H9 (cell line): ENCODE data around the gene GNAI1. TPM values are rescaled to one million over a fixed set of nuclear protein-coding genes. Genes with fewer than 3 reads are reported as not detected.

Experiments
- DNase-seq: peaks from one replicate; pipeline ENCODE4 v3.0.0-alpha.2; 2017
- H2AFZ ChIP-seq: one replicate; pipeline ENCODE4 v1.6.1; 2013; ENCODE audit warnings: mild to moderate bottlenecking, low read length, control low read depth, moderate library complexity
- H2AK5ac ChIP-seq: 2 replicates; pipeline ENCODE4 v1.6.1; 2013; ENCODE audit warnings: low read length, control low read depth, mixed read lengths; ENCODE audit not compliant: insufficient read length
- H2BK120ac ChIP-seq: one replicate; pipeline ENCODE4 v1.6.1; 2013; ENCODE audit warnings: low read depth, mild to moderate bottlenecking, low read length, control low read depth, inconsistent platforms; ENCODE audit not compliant: poor library complexity, severe bottlenecking
- H2BK12ac ChIP-seq: 2 replicates; pipeline ENCODE4 v1.6.1; 2013; ENCODE audit warnings: low read length, control low read depth, mixed read lengths, low read depth; ENCODE audit not compliant: insufficient read length
- H2BK15ac ChIP-seq: 2 replicates; pipeline ENCODE4 v1.6.1; 2013; ENCODE audit warnings: low read depth, low read length, control low read depth
- H2BK20ac ChIP-seq: one replicate; pipeline ENCODE4 v1.6.1; 2013; ENCODE audit warnings: low read depth, mild to moderate bottlenecking, low read length, control low read depth, inconsistent platforms; ENCODE audit not compliant: poor library complexity, severe bottlenecking
- H2BK5ac ChIP-seq: 2 replicates; pipeline ENCODE4 v1.6.1; 2013; ENCODE audit warnings: low read length, control low read depth, mixed read lengths; ENCODE audit not compliant: insufficient read length
- H3K14ac ChIP-seq: 2 replicates; pipeline ENCODE4 v1.6.1; 2013; ENCODE audit warnings: low read length, control low read depth; ENCODE audit not compliant: insufficient read depth
- H3K18ac ChIP-seq: 2 replicates; pipeline ENCODE4 v1.6.1; 2013; ENCODE audit warnings: low read depth, mild to moderate bottlenecking, mixed read lengths, low read length, control low read depth; ENCODE audit not compliant: insufficient read length
- H3K23ac ChIP-seq: 2 replicates; pipeline ENCODE4 v1.6.1; 2013; ENCODE audit warnings: low read length, control low read depth, mixed read lengths, low read depth; ENCODE audit not compliant: insufficient read length
- H3K23me2 ChIP-seq: 2 replicates; pipeline ENCODE4 v1.6.1; 2013; ENCODE audit warnings: low read depth, mild to moderate bottlenecking, mixed read lengths, low read length, control low read depth; ENCODE audit not compliant: insufficient read length, poor library complexity, severe bottlenecking
- H3K27ac ChIP-seq: 2 replicates; pipeline ENCODE4 v1.5.1; 2013; ENCODE audit warnings: low read length, control low read depth, mixed read lengths, low read depth; ENCODE audit not compliant: insufficient read length
- H3K27me3 ChIP-seq: 2 replicates; pipeline ENCODE4 v1.6.1; 2013; ENCODE audit warnings: low read length, control low read depth, inconsistent platforms; ENCODE audit not compliant: insufficient read depth
- H3K4ac ChIP-seq: 2 replicates; pipeline ENCODE4 v1.6.1; 2013; ENCODE audit warnings: low read depth, mild to moderate bottlenecking, control low read depth, inconsistent platforms, low read length, moderate library complexity
- H3K4me1 ChIP-seq: 2 replicates; pipeline ENCODE4 v1.6.1; 2013; ENCODE audit warnings: low read length, control low read depth, inconsistent platforms; ENCODE audit not compliant: insufficient read depth
- H3K4me2 ChIP-seq: 2 replicates; pipeline ENCODE4 v1.6.1; 2013; ENCODE audit warnings: low read length, control low read depth, mixed read lengths; ENCODE audit not compliant: insufficient read length, insufficient read depth
- H3K56ac ChIP-seq: 2 replicates; pipeline ENCODE4 v1.6.1; 2013; ENCODE audit warnings: low read depth, mild to moderate bottlenecking, mixed read lengths, low read length, control low read depth; ENCODE audit not compliant: insufficient read length
- H3K79me1 ChIP-seq: 2 replicates; pipeline ENCODE4 v1.6.1; 2013; ENCODE audit warnings: low read depth, mild to moderate bottlenecking, moderate library complexity, low read length, control low read depth, inconsistent platforms; ENCODE audit not compliant: insufficient read depth, poor library complexity, severe bottlenecking
- H3K79me2 ChIP-seq: 2 replicates; pipeline ENCODE4 v1.6.1; 2013; ENCODE audit warnings: low read length, control low read depth, inconsistent platforms; ENCODE audit not compliant: insufficient read depth
- H3K9ac ChIP-seq: 2 replicates; pipeline ENCODE4 v1.6.1; 2013; ENCODE audit warnings: low read length, control low read depth, mixed read lengths; ENCODE audit not compliant: insufficient read length; ENCODE audit errors: extremely low read depth
- H3K9me3 ChIP-seq: one replicate; pipeline ENCODE4 v1.6.1; 2013; ENCODE audit warnings: low read depth, low read length, inconsistent platforms; ENCODE audit not compliant: control insufficient read depth
- H3T11ph ChIP-seq: one replicate; pipeline ENCODE4 v1.6.1; 2013; ENCODE audit warnings: mild to moderate bottlenecking, low read length, control low read depth, inconsistent platforms
- H4K20me1 ChIP-seq: one replicate; pipeline ENCODE4 v1.6.1; 2013; ENCODE audit not compliant: control insufficient read depth, insufficient read length, insufficient read depth
- H4K5ac ChIP-seq: 2 replicates; pipeline ENCODE4 v1.6.1; 2013; ENCODE audit warnings: low read depth, mild to moderate bottlenecking, mixed read lengths, low read length, control low read depth; ENCODE audit not compliant: insufficient read length
- H4K8ac ChIP-seq: replicated peaks from 2 replicates; pipeline ENCODE4 v1.6.1; 2013; ENCODE audit warnings: low read length, control low read depth, mixed read lengths, low read depth; ENCODE audit not compliant: insufficient read length
- H4K91ac ChIP-seq: 2 replicates; pipeline ENCODE4 v1.6.1; 2013; ENCODE audit warnings: low read depth, mild to moderate bottlenecking, moderate library complexity, mixed read lengths, low read length, control low read depth; ENCODE audit not compliant: insufficient read length
- H3K27ac Mint-ChIP-seq, 3 experiments: 2 replicates in 2 of 3; 3 replicates in 1 of 3; pipeline ENCODE4 v1.8.0; 2020 to 2021; ENCODE audit warnings: mixed read lengths in 3 of 3, mild to moderate bottlenecking in 1 of 3, moderate library complexity in 1 of 3
- H3K27me3 Mint-ChIP-seq: 2 replicates; pipeline ENCODE4 v1.8.0; 2021; ENCODE audit warnings: low read depth, mild to moderate bottlenecking, moderate library complexity, mixed read lengths
- H3K36me3 Mint-ChIP-seq, 3 experiments: 2 replicates in 2 of 3; 3 replicates in 1 of 3; pipeline ENCODE4 v1.8.0; 2020 to 2021; ENCODE audit warnings: low read depth in 3 of 3, mixed read lengths in 3 of 3; ENCODE audit not compliant: insufficient read depth in 1 of 3
- H3K4me1 Mint-ChIP-seq, 2 experiments: 2 replicates each; pipeline ENCODE4 v1.8.0; 2020; ENCODE audit warnings: mixed read lengths in 2 of 2
- H3K4me3 Mint-ChIP-seq, 2 experiments: 2 replicates in 1 of 2; 3 replicates in 1 of 2; pipeline ENCODE4 v1.8.0; 2020 to 2021; ENCODE audit warnings: mild to moderate bottlenecking in 2 of 2, mixed read lengths in 2 of 2, moderate library complexity in 1 of 2
- H3K9me3 Mint-ChIP-seq, 2 experiments: 2 replicates in 1 of 2; 3 replicates in 1 of 2; pipeline ENCODE4 v1.8.0; 2020; ENCODE audit warnings: mild to moderate bottlenecking in 2 of 2, mixed read lengths in 2 of 2, moderate library complexity in 1 of 2
- CTCF ChIP-seq: fragments of 200-600 bp; sonication (generic); conservative IDR thresholded peaks from 3 replicates; pipeline ENCODE4 v1.8.0; 2021; ENCODE audit warnings: antibody characterized with exemption, mild to moderate bottlenecking
- WGBS: extraction: QIAGEN DNeasy Blood & Tissue Kit; methylation state at CpG from one replicate; pipeline ENCODE4 v1.1.7; 2013; ENCODE audit warnings: missing lambda C conversion rate, low lambda C conversion rate, mixed read lengths; ENCODE audit not compliant: insufficient read length; ENCODE audit errors: extremely low coverage; 5-methylcytosine and 5-hydroxymethylcytosine counted together
- total RNA-seq: library from RNA; stranded (reverse); gene quantifications from 2 replicates; pipeline ENCODE4 v1.2.1, GENCODE V29; 2021

Gene GNAI1
- total RNA-seq, 1 experiment from 2014 or later, result 14.1 TPM

DNA sequence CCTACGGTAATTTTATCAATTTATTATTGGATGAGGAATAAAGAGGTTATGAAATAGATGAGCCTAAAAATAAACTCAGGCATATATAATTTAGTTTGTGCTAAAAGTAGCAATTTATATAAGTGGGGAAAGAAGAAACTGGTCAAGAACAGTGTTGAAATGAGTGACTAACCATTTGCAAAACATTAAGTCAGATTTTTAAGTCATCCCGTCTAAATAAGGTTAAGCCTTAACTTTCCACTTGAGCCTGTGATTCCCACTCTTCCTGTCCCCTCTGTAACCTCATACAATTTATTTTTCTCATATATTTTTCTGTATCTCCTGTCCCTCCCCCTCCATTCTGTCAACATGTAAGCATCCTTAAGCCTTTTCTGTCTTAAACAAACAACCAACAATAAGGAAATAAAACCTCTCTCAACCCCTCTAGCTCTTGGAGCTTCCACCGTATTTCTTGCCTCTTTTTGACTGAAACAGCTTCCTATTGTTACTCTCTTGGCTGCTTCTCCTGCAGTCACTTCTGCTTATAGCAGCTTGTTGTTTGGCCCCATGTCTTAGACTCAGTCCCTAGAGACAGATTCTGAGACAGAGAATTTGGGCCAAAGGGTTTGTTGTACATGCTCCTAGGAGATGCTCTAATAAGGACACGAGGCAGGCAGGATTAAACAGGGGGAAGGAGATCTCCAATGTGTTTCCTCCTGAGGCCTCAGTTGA lies 109.7 kb downstream of the GNAI1 start:
- Histone ChIP-seq H3K27ac (no peak overlapping the region), H3K4me1 (no peaks in the 10 kb centered on the region), H2AK5ac (no peak overlapping the region), H2BK15ac (no peak overlapping the region), H4K5ac (no peak overlapping the region), H2BK20ac (no peak overlapping the region), H3K4me2 (no peak overlapping the region), H3T11ph (no peak overlapping the region), H4K20me1 (no peaks in the 10 kb centered on the region), H3K9me3 (no peaks in the 10 kb centered on the region), H3K79me1 (no peaks in the 10 kb centered on the region), H3K23ac (no peak overlapping the region), H3K56ac (no peak overlapping the region), H2AFZ (no peak overlapping the region), H3K23me2 (no peaks in the 10 kb centered on the region), H3K14ac (no peak overlapping the region), H3K27me3 (no peaks in the 10 kb centered on the region), H2BK5ac (no peak overlapping the region), H4K91ac (no peak overlapping the region), H3K4ac (no peak overlapping the region), H3K9ac (no peak overlapping the region), H4K8ac (no peak overlapping the region), H2BK120ac (no peak overlapping the region), H3K18ac (no peak overlapping the region), H2BK12ac (no peak overlapping the region), H3K79me2 (no peaks in the 10 kb centered on the region)
- H3K9me3 Mint-ChIP-seq, result no peaks in the 10 kb centered on the region
- WGBS, result no CpG with 5 or more reads among the region's 4 CpGs
- H3K36me3 Mint-ChIP-seq, result no peaks in the 10 kb centered on the region
- H3K27ac Mint-ChIP-seq, result no peak overlapping the region
- peaks cover 0 to 2% of the 10 kb centered on the region in 2 experiments; a peak in 2 of 4 replicates for H3K4me1 Mint-ChIP-seq
- DNase-seq, result no peak
- H3K4me3 Mint-ChIP-seq, result no peak overlapping the region
- no peak for TF ChIP-seq CTCF
- H3K27me3 Mint-ChIP-seq, result no peaks in the 10 kb centered on the region; the same call in 1 of the 2 replicates
